GM23248 (cell line): Measurements from ENCODE around the gene ALG13. TPM values are rescaled to one million over a fixed set of nuclear protein-coding genes. Genes with fewer than 3 reads are reported as not detected.

Experiments
- DNase-seq: peaks from one replicate; pipeline ENCODE4 v3.0.0-alpha.2; 2015
- H2AFZ ChIP-seq: fragments of 200-600 bp; sonication (generic); 2 replicates; pipeline ENCODE4 v1.6.1; 2016; ENCODE audit warnings: antibody characterized with exemption
- H3F3A ChIP-seq: fragments of 200-600 bp; sonication (generic); 2 replicates; pipeline ENCODE4 v1.6.1; 2016; ENCODE audit warnings: mild to moderate bottlenecking, antibody characterized with exemption, mixed run types; ENCODE audit not compliant: insufficient read depth
- H3K27ac ChIP-seq: fragments of 200-600 bp; sonication (generic); 2 replicates; pipeline ENCODE4 v1.5.1; 2016; ENCODE audit warnings: mild to moderate bottlenecking
- H3K27me3 ChIP-seq: fragments of 200-600 bp; sonication (generic); replicated peaks from 2 replicates; pipeline ENCODE4 v1.6.1; 2016; ENCODE audit warnings: mild to moderate bottlenecking; ENCODE audit not compliant: insufficient read depth
- H3K36me3 ChIP-seq: fragments of 200-600 bp; sonication (generic); 2 replicates; pipeline ENCODE4 v1.6.1; 2016; ENCODE audit warnings: low read depth, mild to moderate bottlenecking
- H3K4me1 ChIP-seq: fragments of 200-600 bp; sonication (generic); 2 replicates; pipeline ENCODE4 v1.6.1; 2016; ENCODE audit warnings: mild to moderate bottlenecking; ENCODE audit not compliant: insufficient read depth
- H3K4me2 ChIP-seq: fragments of 200-600 bp; sonication (generic); one replicate; pipeline ENCODE4 v1.6.1; 2016; ENCODE audit warnings: mild to moderate bottlenecking; ENCODE audit not compliant: unreplicated experiment
- H3K4me3 ChIP-seq: fragments of 200-600 bp; sonication (generic); 2 replicates; pipeline ENCODE4 v1.5.1; 2016; ENCODE audit warnings: mild to moderate bottlenecking
- H3K79me2 ChIP-seq: fragments of 200-600 bp; sonication (generic); 2 replicates; pipeline ENCODE4 v1.6.1; 2016; ENCODE audit warnings: mild to moderate bottlenecking; ENCODE audit not compliant: insufficient read depth
- H3K9ac ChIP-seq: fragments of 200-600 bp; sonication (generic); 2 replicates; pipeline ENCODE4 v1.6.1; 2016; ENCODE audit warnings: mild to moderate bottlenecking
- H3K9me2 ChIP-seq: fragments of 200-600 bp; sonication (generic); 2 replicates; pipeline ENCODE4 v1.6.1; 2016; ENCODE audit warnings: mixed run types, mild to moderate bottlenecking, moderate library complexity; ENCODE audit not compliant: insufficient read depth
- H3K9me3 ChIP-seq: fragments of 200-600 bp; sonication (generic); one replicate; pipeline ENCODE4 v1.6.1; 2017; ENCODE audit warnings: low read depth
- H4K20me1 ChIP-seq: fragments of 200-600 bp; sonication (generic); 2 replicates; pipeline ENCODE4 v1.6.0; 2016; ENCODE audit not compliant: insufficient read depth
- EZH2 ChIP-seq: fragments of 200-600 bp; sonication (generic); IDR thresholded peaks from 2 replicates; pipeline ENCODE4 v1.6.1; 2018; ENCODE audit warnings: antibody characterized with exemption, mild to moderate bottlenecking; ENCODE audit not compliant: insufficient read depth, poor library complexity, severe bottlenecking
- EZH2phosphoT487 ChIP-seq: fragments of 200-600 bp; sonication (generic); IDR thresholded peaks from 2 replicates; pipeline ENCODE4 v1.6.1; 2018; ENCODE audit warnings: antibody characterized with exemption, moderate library complexity, mild to moderate bottlenecking, low read depth; ENCODE audit not compliant: insufficient read depth
- WGBS, 2 experiments: methylation state at CpG; one replicate each; pipeline ENCODE4 v1.1.6; 2015 to 2017; ENCODE audit warnings: low lambda C conversion rate in 2 of 2, low coverage in 1 of 2; ENCODE audit errors: missing lambda C conversion rate in 2 of 2; 5-methylcytosine and 5-hydroxymethylcytosine counted together
- in situ Hi-C: fragments of 300-500 bp; cut with MboI; formaldehyde crosslinking; loops from 2 replicates; pipeline ENCODE4 v1.15.0; 2020
- polyA plus RNA-seq: library from polyadenylated mRNA; unstranded; fragments of >200 nt; fragmentation: Nextera tagmentation; extraction: Ambion mirVana; gene quantifications from 2 replicates; pipeline ENCODE4 v1.2.1, GENCODE V29; 2016
- total RNA-seq: library from RNA; depleted of rRNA; stranded (reverse); fragments of >200 nt; shearing (Covaris generic); gene quantifications from 2 replicates; pipeline ENCODE4 v1.2.3, GENCODE V29; 2014

ALG13 gene
- total and polyA plus RNA-seq, 2 experiments from 2014 or later, result 32.3 to 34.4 TPM

DNA sequence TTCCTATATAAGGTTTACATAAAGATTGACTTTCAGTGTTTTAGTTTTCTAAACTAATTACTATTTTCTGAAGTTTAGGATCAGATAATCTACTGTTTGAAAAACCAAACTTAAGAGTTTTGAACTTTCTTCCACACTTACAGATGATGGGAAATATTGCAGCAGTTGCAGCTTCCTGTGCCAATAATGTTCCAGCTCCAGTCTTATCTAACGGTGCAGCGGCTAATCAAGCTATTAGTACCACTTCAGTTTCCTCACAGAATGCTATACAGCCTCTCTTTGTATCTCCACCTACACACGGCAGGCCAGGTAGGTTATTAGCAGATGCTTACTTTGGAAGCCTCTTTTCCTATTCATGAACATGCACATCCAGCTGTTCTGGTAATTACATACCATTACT, 55.6 kb downstream of the ALG13 start:
- H3K9me3 ChIP-seq, result no peaks in the 10 kb centered on the region
- no peak overlapping the region for H3K4me2 ChIP-seq
- no peak overlapping the region for H3K9ac ChIP-seq
- in situ Hi-C loops, result no loop called here
- H3K27ac ChIP-seq, result no peak overlapping the region
- WGBS, 2 experiments, result 94 to 95% methylated on average over 3 of the region's 3 CpGs
- no peak overlapping the region for H2AFZ ChIP-seq
- no peaks in the 10 kb centered on the region for H3F3A ChIP-seq
- H3K79me2 ChIP-seq, result no peaks in the 10 kb centered on the region
- no peak for DNase-seq
- H4K20me1 ChIP-seq, result no peaks in the 10 kb centered on the region
- no peaks in the 10 kb centered on the region for H3K4me1 ChIP-seq
- H3K27me3 ChIP-seq, result no peaks in the 10 kb centered on the region
- H3K9me2 ChIP-seq, result no peaks in the 10 kb centered on the region
- H3K4me3 ChIP-seq, result no peak overlapping the region
- H3K36me3 ChIP-seq, result peaks cover 23% of the 10 kb centered on the region; the same call in 1 of the 2 replicates
- TF ChIP-seq EZH2phosphoT487 (no peak), EZH2 (no peak)

DNA sequence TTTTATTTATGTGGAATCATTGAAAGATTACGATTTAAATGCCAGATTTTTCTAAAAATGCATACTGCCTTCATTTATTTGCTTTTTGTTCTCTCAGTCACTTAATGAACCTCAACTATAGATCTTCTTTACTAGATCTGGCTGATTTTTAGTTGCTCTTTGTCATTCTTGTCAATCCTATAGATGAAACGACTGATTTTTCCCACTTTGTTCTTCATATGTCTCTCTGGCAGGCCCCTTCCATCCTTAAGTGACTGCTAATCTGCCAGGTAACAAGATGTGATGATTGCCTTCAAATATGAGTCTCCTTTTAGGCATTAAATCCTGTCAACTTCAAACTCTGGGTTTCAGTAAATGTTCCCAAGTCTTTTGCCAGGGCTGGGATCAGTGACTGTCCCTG, 61.0 kb downstream of the ALG13 start:
- Histone ChIP-seq H3F3A (no peaks in the 10 kb centered on the region), H3K4me2 (no peak overlapping the region), H4K20me1 (no peaks in the 10 kb centered on the region), H3K9me2 (no peaks in the 10 kb centered on the region), H3K27me3 (no peaks in the 10 kb centered on the region), H3K79me2 (no peaks in the 10 kb centered on the region), H3K4me3 (no peak overlapping the region), H3K27ac (no peak overlapping the region), H3K9me3 (no peaks in the 10 kb centered on the region), H3K4me1 (no peaks in the 10 kb centered on the region), H3K36me3 (peaks cover 12% of the 10 kb centered on the region; the same call in 1 of the 2 replicates), H2AFZ (no peak overlapping the region), H3K9ac (no peak overlapping the region)
- TF ChIP-seq EZH2 (no peak), EZH2phosphoT487 (no peak)
- DNase-seq, result no peak
- in situ Hi-C loops, result no loop called here
- WGBS, 2 experiments, result 60 to 64% methylated on average over 2 of the region's 2 CpGs

DNA sequence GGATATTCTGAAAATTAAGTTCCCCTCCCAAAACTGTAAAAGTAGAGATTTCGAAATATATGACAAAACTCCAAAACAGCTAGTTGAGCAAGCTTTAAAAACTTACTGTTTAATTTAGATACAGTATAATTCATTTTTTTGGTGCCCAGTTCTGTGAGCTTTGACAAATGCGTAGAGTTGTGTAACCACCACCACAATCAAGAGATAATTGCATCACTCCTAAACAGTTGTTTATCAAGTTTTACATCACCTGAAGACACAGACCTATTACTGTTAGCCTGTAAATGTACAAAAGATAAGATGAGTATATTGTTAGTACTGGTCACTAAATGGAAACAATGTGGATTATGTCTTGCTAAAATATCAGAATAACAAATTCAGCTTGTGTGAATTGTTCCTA, 62.3 kb downstream of the ALG13 start:
- Histone ChIP-seq H3K9me3 (no peaks in the 10 kb centered on the region), H3K79me2 (no peaks in the 10 kb centered on the region), H3K9me2 (no peaks in the 10 kb centered on the region), H3K27me3 (no peaks in the 10 kb centered on the region), H3F3A (no peaks in the 10 kb centered on the region), H2AFZ (no peak overlapping the region), H3K4me2 (no peak overlapping the region), H3K36me3 (0 out of 2 replicates have a peak, but pooled peaks cover 1% of the 10 kb centered on the region), H3K27ac (no peak overlapping the region), H3K4me1 (no peaks in the 10 kb centered on the region), H3K4me3 (no peak overlapping the region), H3K9ac (no peak overlapping the region), H4K20me1 (no peaks in the 10 kb centered on the region)
- in situ Hi-C loops, result no loop called here
- 94 to 100% methylated on average over 2 of the region's 2 CpGs for WGBS, 2 experiments
- no peak for DNase-seq
- TF ChIP-seq EZH2 (no peak), EZH2phosphoT487 (no peak)

DNA sequence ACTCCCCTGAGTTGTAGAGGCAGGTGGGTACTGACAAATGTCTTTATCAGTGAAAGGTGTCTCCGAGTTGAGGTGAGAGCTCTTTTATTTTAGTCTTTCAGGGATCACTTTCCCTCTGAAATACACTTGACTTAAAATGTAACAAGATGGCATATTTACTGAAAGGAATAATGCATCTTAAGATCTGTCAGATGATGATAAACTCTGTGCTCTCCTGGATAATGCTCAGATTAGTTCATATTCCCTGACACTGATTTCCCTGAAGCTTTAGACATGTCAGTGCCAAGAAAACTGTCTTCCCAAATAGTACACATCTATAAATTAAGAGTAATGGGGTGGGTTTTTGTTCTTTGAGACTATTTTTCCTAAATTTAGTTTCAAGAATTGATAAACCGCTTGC, 75.5 kb downstream of the ALG13 start:
- no peak for DNase-seq
- no peak for TF ChIP-seq EZH2phosphoT487
- no peak for TF ChIP-seq EZH2
- Histone ChIP-seq H3K4me3 (no peak overlapping the region), H3F3A (no peaks in the 10 kb centered on the region), H3K79me2 (no peaks in the 10 kb centered on the region), H3K9me2 (no peaks in the 10 kb centered on the region), H3K27ac (no peak overlapping the region), H4K20me1 (no peaks in the 10 kb centered on the region), H2AFZ (no peak overlapping the region), H3K36me3 (peaks cover 19% of the 10 kb centered on the region), H3K4me2 (no peak overlapping the region), H3K9me3 (no peaks in the 10 kb centered on the region), H3K4me1 (no peaks in the 10 kb centered on the region), H3K27me3 (no peaks in the 10 kb centered on the region), H3K9ac (no peak overlapping the region)
- 97 to 98% methylated on average over 2 of the region's 2 CpGs for WGBS, 2 experiments
- in situ Hi-C loops, result no loop called here

DNA sequence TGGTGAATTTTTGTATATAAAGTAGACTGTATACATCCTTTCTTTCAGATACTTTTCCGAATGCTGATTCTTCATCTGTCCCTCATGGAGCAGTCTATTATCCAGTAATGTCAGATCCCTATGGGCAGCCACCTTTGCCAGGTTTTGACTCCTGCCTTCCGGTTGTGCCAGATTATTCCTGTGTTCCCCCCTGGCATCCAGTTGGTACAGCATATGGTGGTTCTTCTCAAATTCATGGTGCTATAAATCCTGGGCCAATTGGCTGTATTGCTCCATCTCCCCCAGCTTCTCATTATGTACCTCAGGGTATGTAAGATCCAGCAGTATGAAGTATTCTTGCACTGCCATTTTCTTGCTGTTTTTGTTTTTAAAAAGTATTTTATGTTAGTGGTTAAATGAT, 78.7 kb downstream of the ALG13 start:
- Histone ChIP-seq H3K4me2 (no peak overlapping the region), H3K4me1 (no peaks in the 10 kb centered on the region), H3K9ac (no peak overlapping the region), H3K9me2 (no peaks in the 10 kb centered on the region), H3K36me3 (no peaks in the 10 kb centered on the region), H3F3A (no peaks in the 10 kb centered on the region), H3K4me3 (no peak overlapping the region), H3K27me3 (no peaks in the 10 kb centered on the region), H3K9me3 (no peaks in the 10 kb centered on the region), H3K27ac (no peak overlapping the region), H3K79me2 (no peaks in the 10 kb centered on the region), H2AFZ (no peak overlapping the region), H4K20me1 (no peaks in the 10 kb centered on the region)
- in situ Hi-C loops, result no loop called here
- no peak for DNase-seq
- 100% methylated on average over 2 of the region's 2 CpGs for WGBS, 2 experiments
- TF ChIP-seq EZH2 (no peak), EZH2phosphoT487 (no peak)
